ENCODE measurements around the gene CEACAM6.
A peak's percentile ranks its signal among the peaks of the same experiment; 100 is the strongest.

CEACAM6 gene

GRCh38 chr19:41799444-41800000 is 44.2 kb downstream of the CEACAM6 start:
- DNase-seq: no peak

- no peak for DNase-seq
These were observed 45.7 kb downstream of the CEACAM6 start for GRCh38 chr19:41801031-41801430.

- DNase-seq: no peak
These were observed 46.5 kb downstream of the CEACAM6 start for GRCh38 chr19:41801792-41802211.

- DNase-seq: no peak
These were observed 47.4 kb downstream of the CEACAM6 start for GRCh38 chr19:41802770-41803169.

- peak; percentile 48 for DNase-seq
These were observed 49.0 kb downstream of the CEACAM6 start for GRCh38 chr19:41804336-41804735.

GRCh38 chr19:41807176-41807575 is 51.8 kb downstream of the CEACAM6 start:
- DNase-seq: no peak

- peak; percentile 72 for DNase-seq
These were observed 53.6 kb downstream of the CEACAM6 start for GRCh38 chr19:41808663-41809566.

GRCh38 chr19:41810301-41810700 is 55.0 kb downstream of the CEACAM6 start:
- DNase-seq: no peak

GRCh38 chr19:41811036-41811435 is 55.7 kb downstream of the CEACAM6 start:
- peak; percentile 82 for DNase-seq

GRCh38 chr19:41811981-41812380 is 56.7 kb downstream of the CEACAM6 start:
- no peak for DNase-seq

- DNase-seq: no peak
These were observed 58.6 kb downstream of the CEACAM6 start for GRCh38 chr19:41813911-41814310.

GRCh38 chr19:41815301-41815700 is 60.0 kb downstream of the CEACAM6 start:
- DNase-seq: no peak

GRCh38 chr19:41816761-41817160 is 61.4 kb downstream of the CEACAM6 start:
- DNase-seq: no peak

- peak; percentile 68 for DNase-seq
These were observed 65.8 kb downstream of the CEACAM6 start for GRCh38 chr19:41821003-41821735.
